Stimulated activated CD4-positive, alpha-beta T cell treated with anti-CD3 and anti-CD28 coated beads, Interleukin-1b, Interleukin-23, amount 100 ng/mL, for 24 hours (primary cell): ENCODE results near the gene COL4A1.

Experiments
- DNase-seq, 4 experiments: peaks; one replicate each; pipeline ENCODE4 v3.0.0-alpha.2; 2020; ENCODE audit warnings: low read depth in 4 of 4, low spot score in 1 of 4

The COL4A1 gene

GRCh38 chr13:110102053-110102452, 204.9 kb downstream of the COL4A1 start:
- DNase-seq = no peak

DNA sequence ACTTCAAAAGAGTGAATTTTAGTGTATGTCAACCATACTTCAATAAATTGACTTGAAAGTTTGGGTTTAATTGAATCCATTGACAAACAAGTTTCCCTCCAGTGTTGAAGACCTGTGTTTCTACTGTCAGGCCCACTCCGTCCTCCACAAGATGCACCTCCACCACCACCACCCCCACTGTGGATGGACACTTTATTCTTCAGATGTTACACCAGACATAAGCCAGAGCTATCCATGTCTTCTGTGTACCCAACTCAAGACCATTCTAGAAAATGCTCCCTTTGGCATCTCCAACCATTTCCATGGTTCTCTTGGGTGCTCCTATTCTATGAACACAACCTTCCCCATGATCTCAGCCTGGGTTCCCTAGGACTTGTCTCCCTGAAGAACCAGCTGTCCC, 207.0 kb downstream of the COL4A1 start:
- DNase-seq = no peak
